Measurements from ENCODE around the gene CDKL1.

CDKL1 gene

DNA sequence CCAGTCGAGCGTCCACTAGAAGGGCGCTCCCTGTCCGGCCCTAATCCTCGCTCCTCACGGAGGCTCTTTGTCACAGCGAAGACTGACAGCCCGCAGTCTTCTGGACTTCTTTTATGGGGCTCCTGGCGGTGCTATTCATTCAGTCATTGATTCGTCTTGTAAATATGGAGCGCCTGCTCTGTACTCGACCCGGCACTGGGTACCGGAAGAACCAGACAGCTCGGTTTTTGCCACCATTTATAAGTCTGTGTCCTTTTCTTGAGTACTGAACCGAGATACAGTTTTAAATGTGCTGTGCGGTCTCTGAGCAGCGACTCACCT lies 84.0 kb downstream of the CDKL1 start (continued):
- TF ChIP-seq, protein P1, sequence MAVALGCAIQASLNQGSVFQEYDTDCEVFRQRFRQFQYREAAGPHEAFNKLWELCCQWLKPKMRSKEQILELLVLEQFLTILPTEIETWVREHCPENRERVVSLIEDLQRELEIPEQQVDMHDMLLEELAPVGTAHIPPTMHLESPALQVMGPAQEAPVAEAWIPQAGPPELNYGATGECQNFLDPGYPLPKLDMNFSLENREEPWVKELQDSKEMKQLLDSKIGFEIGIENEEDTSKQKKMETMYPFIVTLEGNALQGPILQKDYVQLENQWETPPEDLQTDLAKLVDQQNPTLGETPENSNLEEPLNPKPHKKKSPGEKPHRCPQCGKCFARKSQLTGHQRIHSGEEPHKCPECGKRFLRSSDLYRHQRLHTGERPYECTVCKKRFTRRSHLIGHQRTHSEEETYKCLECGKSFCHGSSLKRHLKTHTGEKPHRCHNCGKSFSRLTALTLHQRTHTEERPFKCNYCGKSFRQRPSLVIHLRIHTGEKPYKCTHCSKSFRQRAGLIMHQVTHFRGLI (tag by site-specific recombination; IDR thresholded peaks at IDR 0.05): no peak
- TF ChIP-seq ZNF514 (tag by site-specific recombination; IDR thresholded peaks at IDR 0.05) (no peak), ZNF37A (tag by site-specific recombination; IDR thresholded peaks at IDR 0.05) (no peak), TCF7L2 (IDR thresholded peaks at IDR 0.05; ENCODE audit: borderline replicate concordance, low read depth, low read length) (no peak), GFI1B (tag by site-specific recombination; IDR thresholded peaks at IDR 0.05) (no peak), YY1 (tag by site-specific recombination; IDR thresholded peaks at IDR 0.05) (0 out of 2 replicates have a peak, but pooled peaks have one; percentile 22), ZNF561 (tag by site-specific recombination; IDR thresholded peaks at IDR 0.05; ENCODE audit: borderline replicate concordance) (no peak), ZNF600 (tag by site-specific recombination; IDR thresholded peaks at IDR 0.05) (peak; percentile 58), ZNF366 (tag by site-specific recombination; conservative IDR thresholded peaks at IDR 0.05) (no peak), ZEB2 (tag by site-specific recombination; IDR thresholded peaks at IDR 0.05) (no peak), ZBTB8A (tag by site-specific recombination; IDR thresholded peaks at IDR 0.05) (no peak), ZNF223 (tag by site-specific recombination; IDR thresholded peaks at IDR 0.05) (no peak)
- TF ChIP-seq, protein P2, sequence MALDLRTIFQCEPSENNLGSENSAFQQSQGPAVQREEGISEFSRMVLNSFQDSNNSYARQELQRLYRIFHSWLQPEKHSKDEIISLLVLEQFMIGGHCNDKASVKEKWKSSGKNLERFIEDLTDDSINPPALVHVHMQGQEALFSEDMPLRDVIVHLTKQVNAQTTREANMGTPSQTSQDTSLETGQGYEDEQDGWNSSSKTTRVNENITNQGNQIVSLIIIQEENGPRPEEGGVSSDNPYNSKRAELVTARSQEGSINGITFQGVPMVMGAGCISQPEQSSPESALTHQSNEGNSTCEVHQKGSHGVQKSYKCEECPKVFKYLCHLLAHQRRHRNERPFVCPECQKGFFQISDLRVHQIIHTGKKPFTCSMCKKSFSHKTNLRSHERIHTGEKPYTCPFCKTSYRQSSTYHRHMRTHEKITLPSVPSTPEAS (tag by site-specific recombination; IDR thresholded peaks at IDR 0.05): no peak
- TF ChIP-seq, protein P3, sequence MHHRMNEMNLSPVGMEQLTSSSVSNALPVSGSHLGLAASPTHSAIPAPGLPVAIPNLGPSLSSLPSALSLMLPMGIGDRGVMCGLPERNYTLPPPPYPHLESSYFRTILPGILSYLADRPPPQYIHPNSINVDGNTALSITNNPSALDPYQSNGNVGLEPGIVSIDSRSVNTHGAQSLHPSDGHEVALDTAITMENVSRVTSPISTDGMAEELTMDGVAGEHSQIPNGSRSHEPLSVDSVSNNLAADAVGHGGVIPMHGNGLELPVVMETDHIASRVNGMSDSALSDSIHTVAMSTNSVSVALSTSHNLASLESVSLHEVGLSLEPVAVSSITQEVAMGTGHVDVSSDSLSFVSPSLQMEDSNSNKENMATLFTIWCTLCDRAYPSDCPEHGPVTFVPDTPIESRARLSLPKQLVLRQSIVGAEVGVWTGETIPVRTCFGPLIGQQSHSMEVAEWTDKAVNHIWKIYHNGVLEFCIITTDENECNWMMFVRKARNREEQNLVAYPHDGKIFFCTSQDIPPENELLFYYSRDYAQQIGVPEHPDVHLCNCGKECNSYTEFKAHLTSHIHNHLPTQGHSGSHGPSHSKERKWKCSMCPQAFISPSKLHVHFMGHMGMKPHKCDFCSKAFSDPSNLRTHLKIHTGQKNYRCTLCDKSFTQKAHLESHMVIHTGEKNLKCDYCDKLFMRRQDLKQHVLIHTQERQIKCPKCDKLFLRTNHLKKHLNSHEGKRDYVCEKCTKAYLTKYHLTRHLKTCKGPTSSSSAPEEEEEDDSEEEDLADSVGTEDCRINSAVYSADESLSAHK (tag by site-specific recombination; IDR thresholded peaks at IDR 0.05): no peak
- TF ChIP-seq, protein P4, sequence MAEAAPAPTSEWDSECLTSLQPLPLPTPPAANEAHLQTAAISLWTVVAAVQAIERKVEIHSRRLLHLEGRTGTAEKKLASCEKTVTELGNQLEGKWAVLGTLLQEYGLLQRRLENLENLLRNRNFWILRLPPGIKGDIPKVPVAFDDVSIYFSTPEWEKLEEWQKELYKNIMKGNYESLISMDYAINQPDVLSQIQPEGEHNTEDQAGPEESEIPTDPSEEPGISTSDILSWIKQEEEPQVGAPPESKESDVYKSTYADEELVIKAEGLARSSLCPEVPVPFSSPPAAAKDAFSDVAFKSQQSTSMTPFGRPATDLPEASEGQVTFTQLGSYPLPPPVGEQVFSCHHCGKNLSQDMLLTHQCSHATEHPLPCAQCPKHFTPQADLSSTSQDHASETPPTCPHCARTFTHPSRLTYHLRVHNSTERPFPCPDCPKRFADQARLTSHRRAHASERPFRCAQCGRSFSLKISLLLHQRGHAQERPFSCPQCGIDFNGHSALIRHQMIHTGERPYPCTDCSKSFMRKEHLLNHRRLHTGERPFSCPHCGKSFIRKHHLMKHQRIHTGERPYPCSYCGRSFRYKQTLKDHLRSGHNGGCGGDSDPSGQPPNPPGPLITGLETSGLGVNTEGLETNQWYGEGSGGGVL (tag by site-specific recombination; IDR thresholded peaks at IDR 0.05): no peak
- TF ChIP-seq, protein P5, sequence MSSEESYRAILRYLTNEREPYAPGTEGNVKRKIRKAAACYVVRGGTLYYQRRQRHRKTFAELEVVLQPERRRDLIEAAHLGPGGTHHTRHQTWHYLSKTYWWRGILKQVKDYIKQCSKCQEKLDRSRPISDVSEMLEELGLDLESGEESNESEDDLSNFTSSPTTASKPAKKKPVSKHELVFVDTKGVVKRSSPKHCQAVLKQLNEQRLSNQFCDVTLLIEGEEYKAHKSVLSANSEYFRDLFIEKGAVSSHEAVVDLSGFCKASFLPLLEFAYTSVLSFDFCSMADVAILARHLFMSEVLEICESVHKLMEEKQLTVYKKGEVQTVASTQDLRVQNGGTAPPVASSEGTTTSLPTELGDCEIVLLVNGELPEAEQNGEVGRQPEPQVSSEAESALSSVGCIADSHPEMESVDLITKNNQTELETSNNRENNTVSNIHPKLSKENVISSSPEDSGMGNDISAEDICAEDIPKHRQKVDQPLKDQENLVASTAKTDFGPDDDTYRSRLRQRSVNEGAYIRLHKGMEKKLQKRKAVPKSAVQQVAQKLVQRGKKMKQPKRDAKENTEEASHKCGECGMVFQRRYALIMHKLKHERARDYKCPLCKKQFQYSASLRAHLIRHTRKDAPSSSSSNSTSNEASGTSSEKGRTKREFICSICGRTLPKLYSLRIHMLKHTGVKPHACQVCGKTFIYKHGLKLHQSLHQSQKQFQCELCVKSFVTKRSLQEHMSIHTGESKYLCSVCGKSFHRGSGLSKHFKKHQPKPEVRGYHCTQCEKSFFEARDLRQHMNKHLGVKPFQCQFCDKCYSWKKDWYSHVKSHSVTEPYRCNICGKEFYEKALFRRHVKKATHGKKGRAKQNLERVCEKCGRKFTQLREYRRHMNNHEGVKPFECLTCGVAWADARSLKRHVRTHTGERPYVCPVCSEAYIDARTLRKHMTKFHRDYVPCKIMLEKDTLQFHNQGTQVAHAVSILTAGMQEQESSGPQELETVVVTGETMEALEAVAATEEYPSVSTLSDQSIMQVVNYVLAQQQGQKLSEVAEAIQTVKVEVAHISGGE (tag by site-specific recombination; conservative IDR thresholded peaks at IDR 0.05; ENCODE audit: low read depth): 0 out of 2 replicates have a peak, but pooled peaks have one; percentile 30
- TF ChIP-seq, protein P6, sequence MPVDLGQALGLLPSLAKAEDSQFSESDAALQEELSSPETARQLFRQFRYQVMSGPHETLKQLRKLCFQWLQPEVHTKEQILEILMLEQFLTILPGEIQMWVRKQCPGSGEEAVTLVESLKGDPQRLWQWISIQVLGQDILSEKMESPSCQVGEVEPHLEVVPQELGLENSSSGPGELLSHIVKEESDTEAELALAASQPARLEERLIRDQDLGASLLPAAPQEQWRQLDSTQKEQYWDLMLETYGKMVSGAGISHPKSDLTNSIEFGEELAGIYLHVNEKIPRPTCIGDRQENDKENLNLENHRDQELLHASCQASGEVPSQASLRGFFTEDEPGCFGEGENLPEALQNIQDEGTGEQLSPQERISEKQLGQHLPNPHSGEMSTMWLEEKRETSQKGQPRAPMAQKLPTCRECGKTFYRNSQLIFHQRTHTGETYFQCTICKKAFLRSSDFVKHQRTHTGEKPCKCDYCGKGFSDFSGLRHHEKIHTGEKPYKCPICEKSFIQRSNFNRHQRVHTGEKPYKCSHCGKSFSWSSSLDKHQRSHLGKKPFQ (tag by site-specific recombination; IDR thresholded peaks at IDR 0.05): no peak

All from HEK293 (cell line).